Measurements from ENCODE around the gene KYAT1.

Gene KYAT1

DNA sequence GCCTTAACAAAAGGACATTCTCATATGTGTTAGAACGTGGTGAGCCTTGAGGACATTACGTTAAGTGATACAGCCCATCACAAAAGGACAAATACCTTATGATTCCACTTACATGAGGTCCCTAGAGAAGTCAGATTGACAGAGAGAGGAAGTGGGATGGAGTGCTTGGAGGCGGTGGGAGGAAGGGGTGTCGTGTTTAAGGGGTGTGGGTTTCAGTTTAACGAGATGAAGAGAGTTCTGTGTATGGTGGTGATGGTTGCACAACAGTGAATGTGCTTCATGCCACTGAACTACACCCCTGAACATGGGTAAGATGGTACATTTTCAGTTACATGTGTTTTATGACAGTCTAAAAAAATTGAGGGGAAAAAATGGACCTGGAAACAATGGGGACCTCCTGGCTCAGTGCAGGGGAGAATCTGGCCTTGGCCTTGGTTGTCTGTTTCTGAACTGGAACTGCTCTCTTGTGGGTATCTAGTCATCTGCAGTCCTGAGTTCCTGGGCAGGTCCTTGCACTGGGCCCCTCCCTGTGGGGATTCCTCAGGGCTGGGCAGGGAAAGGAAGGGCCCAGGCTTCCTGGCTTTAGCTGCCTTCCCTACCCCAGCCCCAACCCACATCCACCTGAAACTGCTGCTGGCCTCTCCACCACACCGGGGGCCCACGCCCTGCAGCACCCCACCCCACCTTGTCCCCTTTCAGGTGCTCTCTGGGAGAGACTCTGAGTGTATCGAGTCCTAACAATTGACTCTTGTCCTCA, 18.0 kb upstream of the KYAT1 start:
- H3K4me1 ChIP-seq (ENCODE audit: control insufficient read depth in 5 of 5, insufficient read depth in 5 of 5, low read length in 5 of 5), result peaks cover 0 to 42% (median 10%) of the 10 kb centered on the region in 5 donors
- H3K27ac ChIP-seq (ENCODE audit: low read depth, low read length), result no peak overlapping the region

DNA sequence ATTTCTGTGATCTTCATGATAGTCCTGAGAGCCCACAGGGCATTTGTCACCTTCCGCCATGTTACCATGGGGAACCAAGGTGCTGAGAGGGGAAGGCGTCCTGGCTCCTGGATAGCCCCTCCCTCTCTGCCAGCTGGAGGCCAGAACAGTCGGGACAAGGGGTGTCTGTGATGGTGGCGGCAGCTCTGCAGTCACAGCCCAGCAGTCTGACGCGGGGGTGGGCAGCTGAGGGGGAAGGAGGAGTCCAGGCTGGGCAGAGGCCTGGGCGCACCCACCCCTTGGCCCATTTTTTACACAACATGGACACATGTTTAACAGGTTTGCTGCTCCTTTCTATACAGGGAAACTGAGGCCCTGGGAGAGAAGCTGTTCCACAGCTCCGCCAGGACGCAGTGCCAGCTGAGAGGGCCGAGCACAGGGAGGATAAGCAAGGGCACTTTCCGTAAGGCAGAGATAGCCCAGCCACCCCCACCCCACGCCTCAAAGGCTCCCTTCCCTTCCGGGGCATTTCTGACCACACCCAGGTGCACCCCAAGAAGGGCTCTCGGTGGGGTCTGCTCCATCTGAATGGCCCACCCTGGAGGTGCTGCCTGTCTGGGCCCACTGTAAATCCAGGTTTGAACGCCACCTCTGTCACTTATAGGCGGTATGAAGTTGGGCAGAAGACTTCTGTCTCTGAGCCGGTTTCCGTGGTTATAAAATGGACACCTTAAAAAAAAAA, 17.3 kb upstream of the KYAT1 start:
- Histone ChIP-seq H3K27ac (ENCODE audit: low read depth, low read length) (no peak overlapping the region), H3K27me3 (ENCODE audit: control insufficient read depth in 5 of 5, insufficient read depth in 4 of 5, low read length in 5 of 5) (no peaks in the 10 kb centered on the region), H3K9ac (ENCODE audit: low read length in 5 of 5) (no peak overlapping the region), H3K9me3 (ENCODE audit: control insufficient read depth in 5 of 5, low read length in 5 of 5) (no peaks in the 10 kb centered on the region), H3K36me3 (ENCODE audit: control insufficient read depth in 5 of 5, insufficient read depth in 5 of 5, low read length in 5 of 5) (peaks cover 0 to 44% (median 19%) of the 10 kb centered on the region in 5 donors), H3K4me1 (ENCODE audit: control insufficient read depth in 5 of 5, insufficient read depth in 5 of 5, low read length in 5 of 5) (peaks cover 0 to 42% (median 10%) of the 10 kb centered on the region in 5 donors), H3K4me3 (ENCODE audit: low read depth in 1 of 5, low read length in 5 of 5) (no peak overlapping the region)

More for the DNA sequence above, 18.0 kb upstream of the KYAT1 start:
- Histone ChIP-seq H3K36me3 (ENCODE audit: control insufficient read depth in 5 of 5, insufficient read depth in 5 of 5, low read length in 5 of 5) (peaks cover 0 to 44% (median 19%) of the 10 kb centered on the region in 5 donors), H3K9me3 (ENCODE audit: control insufficient read depth in 5 of 5, low read length in 5 of 5) (no peaks in the 10 kb centered on the region), H3K4me3 (ENCODE audit: low read depth in 1 of 5, low read length in 5 of 5) (no peak overlapping the region), H3K9ac (ENCODE audit: low read length in 5 of 5) (no peak overlapping the region), H3K27me3 (ENCODE audit: control insufficient read depth in 5 of 5, insufficient read depth in 4 of 5, low read length in 5 of 5) (no peaks in the 10 kb centered on the region)

DNA sequence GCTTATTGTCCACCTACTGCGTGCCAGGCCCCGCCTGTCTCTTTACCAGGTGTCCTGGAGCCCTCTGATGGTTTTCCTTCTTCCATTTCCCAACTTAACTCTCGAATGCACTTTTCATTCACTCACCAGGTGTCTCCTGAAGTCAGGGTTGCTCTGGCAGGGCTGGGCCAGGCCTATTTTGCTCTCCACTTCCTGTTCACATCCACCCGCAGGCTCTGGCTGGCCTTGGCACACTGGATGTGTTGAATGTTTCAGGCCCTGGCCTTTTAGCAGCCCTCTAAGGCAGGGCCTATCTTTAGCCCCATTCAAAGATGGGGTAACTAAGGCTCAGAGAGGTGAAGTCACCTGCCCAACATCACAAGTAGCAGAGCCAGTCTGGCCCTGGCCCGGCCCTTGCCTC, 16.6 kb upstream of the KYAT1 start:
- Histone ChIP-seq H3K9me3 (ENCODE audit: control insufficient read depth in 5 of 5, low read length in 5 of 5) (no peaks in the 10 kb centered on the region), H3K27me3 (ENCODE audit: control insufficient read depth in 5 of 5, insufficient read depth in 4 of 5, low read length in 5 of 5) (no peaks in the 10 kb centered on the region), H3K9ac (ENCODE audit: low read length in 5 of 5) (no peak overlapping the region), H3K4me1 (ENCODE audit: control insufficient read depth in 5 of 5, insufficient read depth in 5 of 5, low read length in 5 of 5) (peaks cover 0 to 44% (median 11%) of the 10 kb centered on the region in 5 donors), H3K36me3 (ENCODE audit: control insufficient read depth in 5 of 5, insufficient read depth in 5 of 5, low read length in 5 of 5) (peaks cover 0 to 49% (median 20%) of the 10 kb centered on the region in 5 donors), H3K4me3 (ENCODE audit: low read depth in 1 of 5, low read length in 5 of 5) (no peak overlapping the region), H3K27ac (ENCODE audit: low read depth, low read length) (no peak overlapping the region)

DNA sequence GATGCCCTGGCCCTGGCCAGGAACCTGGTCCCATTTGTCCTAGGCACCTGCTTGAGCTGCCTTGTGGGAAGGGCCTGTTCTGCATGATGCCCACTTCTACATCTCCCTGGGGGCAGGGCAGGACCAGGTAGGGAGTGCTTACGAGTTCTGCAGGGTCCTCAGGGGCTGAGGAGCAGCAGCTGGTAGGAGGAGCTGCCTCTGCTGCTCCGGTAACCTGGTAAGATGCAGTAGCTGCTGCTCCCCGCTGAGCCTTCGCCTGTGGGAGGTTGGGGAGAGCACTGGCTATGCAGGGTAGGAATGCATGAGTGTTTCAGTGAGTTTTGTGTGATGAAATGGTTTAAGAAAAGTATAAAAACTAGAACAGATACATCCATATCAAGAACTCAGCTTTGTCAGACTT, 13.8 kb upstream of the KYAT1 start:
- no peaks in the 10 kb centered on the region for H3K9me3 ChIP-seq (ENCODE audit: control insufficient read depth in 5 of 5, low read length in 5 of 5)
- H3K27ac ChIP-seq (ENCODE audit: low read depth, low read length), result no peak overlapping the region
- peaks cover 0 to 49% (median 29%) of the 10 kb centered on the region in 5 donors for H3K36me3 ChIP-seq (ENCODE audit: control insufficient read depth in 5 of 5, insufficient read depth in 5 of 5, low read length in 5 of 5)
- no peaks in the 10 kb centered on the region for H3K27me3 ChIP-seq (ENCODE audit: control insufficient read depth in 5 of 5, insufficient read depth in 4 of 5, low read length in 5 of 5)
- H3K4me1 ChIP-seq (ENCODE audit: control insufficient read depth in 5 of 5, insufficient read depth in 5 of 5, low read length in 5 of 5), result peaks cover 6 to 51% (median 35%) of the 10 kb centered on the region in 5 donors
- no peak overlapping the region for H3K4me3 ChIP-seq (ENCODE audit: low read depth in 1 of 5, low read length in 5 of 5)
- no peak overlapping the region for H3K9ac ChIP-seq (ENCODE audit: low read length in 5 of 5)

DNA sequence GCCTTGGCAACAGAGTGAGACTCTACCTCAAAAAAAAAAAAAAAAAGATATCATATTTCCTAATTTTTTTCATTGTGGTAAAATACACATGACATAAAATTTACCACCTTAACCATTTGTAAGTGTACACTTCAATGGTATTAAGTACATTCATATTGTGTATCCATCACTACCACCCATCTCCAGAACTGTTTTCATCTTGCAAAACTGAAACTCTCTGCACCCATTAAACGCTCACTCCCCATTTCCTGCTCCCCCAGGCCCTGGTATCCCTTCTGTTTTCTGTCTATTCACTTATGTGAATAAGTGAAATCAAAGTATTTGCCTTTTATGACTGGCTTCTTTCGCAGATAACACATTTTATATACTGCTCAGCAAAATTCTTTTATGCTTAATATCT, 13.0 kb upstream of the KYAT1 start:
- Histone ChIP-seq H3K27me3 (ENCODE audit: control insufficient read depth in 5 of 5, insufficient read depth in 4 of 5, low read length in 5 of 5) (no peaks in the 10 kb centered on the region), H3K9me3 (ENCODE audit: control insufficient read depth in 5 of 5, low read length in 5 of 5) (no peaks in the 10 kb centered on the region), H3K27ac (ENCODE audit: low read depth, low read length) (no peak overlapping the region), H3K4me3 (ENCODE audit: low read depth in 1 of 5, low read length in 5 of 5) (no peak overlapping the region), H3K4me1 (ENCODE audit: control insufficient read depth in 5 of 5, insufficient read depth in 5 of 5, low read length in 5 of 5) (peaks cover 6 to 51% (median 38%) of the 10 kb centered on the region in 5 donors), H3K36me3 (ENCODE audit: control insufficient read depth in 5 of 5, insufficient read depth in 5 of 5, low read length in 5 of 5) (peaks cover 0 to 49% (median 34%) of the 10 kb centered on the region in 5 donors), H3K9ac (ENCODE audit: low read length in 5 of 5) (no peak overlapping the region)

DNA sequence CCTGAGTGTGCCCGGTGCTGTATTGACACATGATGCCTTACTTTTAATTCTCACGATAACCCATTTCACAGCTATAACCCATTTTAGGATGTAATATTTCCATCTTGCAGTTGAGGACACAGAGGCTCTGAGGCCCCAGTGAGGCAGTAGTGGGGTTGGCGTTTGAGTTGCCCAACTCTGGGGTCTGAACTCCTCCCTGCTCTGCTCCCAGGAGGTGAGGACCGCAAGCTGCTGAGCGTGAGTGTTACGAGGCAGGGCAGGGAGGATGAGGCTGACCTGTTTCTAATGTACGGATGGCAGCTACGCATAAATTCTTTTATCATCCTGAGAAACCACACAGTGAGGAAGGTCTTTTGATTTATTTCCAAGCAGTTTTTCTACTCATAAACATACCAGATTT, 11.6 kb upstream of the KYAT1 start:
- Histone ChIP-seq H3K27me3 (ENCODE audit: control insufficient read depth in 5 of 5, insufficient read depth in 4 of 5, low read length in 5 of 5) (no peaks in the 10 kb centered on the region), H3K27ac (ENCODE audit: low read depth, low read length) (peak overlapping the region; percentile 84), H3K9ac (ENCODE audit: low read length in 5 of 5) (peak overlapping the region in 4 of 5 donors; percentile 11 to 56 (median 52)), H3K9me3 (ENCODE audit: control insufficient read depth in 5 of 5, low read length in 5 of 5) (no peaks in the 10 kb centered on the region), H3K36me3 (ENCODE audit: control insufficient read depth in 5 of 5, insufficient read depth in 5 of 5, low read length in 5 of 5) (peaks cover 0 to 47% (median 25%) of the 10 kb centered on the region in 5 donors), H3K4me3 (ENCODE audit: low read depth in 1 of 5, low read length in 5 of 5) (peak overlapping the region in 1 of 5 donors; percentile 36), H3K4me1 (ENCODE audit: control insufficient read depth in 5 of 5, insufficient read depth in 5 of 5, low read length in 5 of 5) (peaks cover 12 to 46% (median 34%) of the 10 kb centered on the region in 5 donors)

DNA sequence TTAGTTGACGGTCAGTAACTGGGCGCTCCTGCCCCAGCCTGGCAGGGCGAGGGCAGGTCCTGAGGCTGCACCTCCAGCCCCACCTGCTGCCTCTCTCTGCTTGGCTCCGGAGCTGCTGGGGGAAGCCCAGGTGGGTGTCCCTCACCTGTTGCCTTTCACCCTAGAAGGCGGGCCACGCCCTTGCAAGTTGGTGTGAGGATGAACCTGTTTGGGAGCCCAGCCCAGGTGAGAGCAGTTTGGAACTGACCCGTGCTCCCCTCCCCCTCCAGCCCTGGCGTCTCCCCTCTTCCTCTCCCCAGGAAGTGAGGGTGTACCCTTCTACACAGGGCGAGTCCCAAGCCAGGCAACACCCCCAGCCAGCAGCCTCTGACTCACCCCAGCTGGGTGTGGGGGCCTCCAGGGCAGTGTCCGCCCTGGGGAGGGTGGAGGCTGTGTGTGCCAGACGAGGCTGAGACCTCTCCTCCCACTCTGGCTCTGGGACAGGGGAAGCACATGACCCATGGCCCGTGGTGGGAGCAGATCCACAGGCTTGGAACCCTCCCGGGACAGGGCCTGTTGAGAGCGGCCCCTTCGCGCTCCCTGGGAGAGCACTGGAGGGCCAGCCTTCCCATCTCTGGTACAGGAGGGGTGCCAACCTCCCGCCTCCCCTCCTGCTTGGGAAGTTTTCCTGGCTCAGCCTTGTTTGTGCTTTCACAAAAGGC, 10.6 kb upstream of the KYAT1 start:
- no peaks in the 10 kb centered on the region for H3K9me3 ChIP-seq (ENCODE audit: control insufficient read depth in 5 of 5, low read length in 5 of 5)
- peak overlapping the region; percentile 48 to 64 (median 56) for H3K9ac ChIP-seq (ENCODE audit: low read length in 5 of 5)
- no peaks in the 10 kb centered on the region for H3K27me3 ChIP-seq (ENCODE audit: control insufficient read depth in 5 of 5, insufficient read depth in 4 of 5, low read length in 5 of 5)
- H3K27ac ChIP-seq (ENCODE audit: low read depth, low read length), result peak overlapping the region; percentile 84
- peaks cover 0 to 43% (median 24%) of the 10 kb centered on the region in 5 donors for H3K36me3 ChIP-seq (ENCODE audit: control insufficient read depth in 5 of 5, insufficient read depth in 5 of 5, low read length in 5 of 5)
- peak overlapping the region in 4 of 5 donors; percentile 32 to 53 (median 41) for H3K4me3 ChIP-seq (ENCODE audit: low read depth in 1 of 5, low read length in 5 of 5)
- H3K4me1 ChIP-seq (ENCODE audit: control insufficient read depth in 5 of 5, insufficient read depth in 5 of 5, low read length in 5 of 5), result peaks cover 14 to 49% (median 38%) of the 10 kb centered on the region in 5 donors

DNA sequence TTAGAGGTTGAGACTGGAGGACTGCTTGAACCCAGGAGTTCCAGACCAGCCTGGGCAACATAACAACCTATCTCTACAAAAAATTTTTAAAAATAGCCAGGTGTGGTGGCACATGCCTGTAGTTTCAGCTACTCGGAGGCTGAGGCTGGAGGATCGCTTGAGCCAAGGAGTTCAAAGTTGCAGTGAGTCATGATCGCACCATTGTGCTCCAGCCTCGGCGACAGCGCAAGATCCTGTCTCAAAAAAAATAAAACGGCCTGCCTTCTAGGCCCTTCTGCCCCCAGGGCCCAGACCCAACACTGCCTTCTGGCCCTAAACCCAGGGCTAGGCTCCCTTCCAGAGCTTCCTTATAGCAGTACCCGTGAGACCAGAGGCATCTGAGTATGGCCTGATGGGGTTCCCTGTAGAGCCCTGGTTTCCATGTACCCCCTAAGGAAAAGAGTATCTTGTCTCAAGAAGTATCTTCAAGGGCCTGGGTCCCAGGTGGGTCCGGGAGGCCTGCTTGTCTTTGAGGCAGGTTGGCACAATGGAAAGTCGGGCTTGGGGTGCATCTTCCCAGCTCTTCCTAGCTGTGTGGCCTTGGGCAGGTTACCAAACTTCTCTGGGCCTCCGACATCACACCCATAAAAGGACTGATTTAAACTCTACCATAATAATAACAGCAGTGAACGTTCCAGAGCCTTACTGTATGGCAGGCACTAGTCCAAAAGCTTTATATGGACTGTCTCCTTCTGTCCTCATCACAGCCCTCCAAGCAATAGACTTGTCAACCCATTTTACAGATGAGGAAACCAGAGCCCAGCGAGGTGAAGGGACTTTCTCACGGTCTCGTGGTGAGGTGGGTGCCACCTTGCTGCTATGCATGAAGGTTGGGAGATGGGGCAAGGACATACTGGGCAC, 9.8 kb upstream of the KYAT1 start:
- H3K4me1 ChIP-seq (ENCODE audit: control insufficient read depth in 5 of 5, insufficient read depth in 5 of 5, low read length in 5 of 5), result peaks cover 14 to 55% (median 40%) of the 10 kb centered on the region in 5 donors
- no peaks in the 10 kb centered on the region for H3K27me3 ChIP-seq (ENCODE audit: control insufficient read depth in 5 of 5, insufficient read depth in 4 of 5, low read length in 5 of 5)
- no peaks in the 10 kb centered on the region for H3K9me3 ChIP-seq (ENCODE audit: control insufficient read depth in 5 of 5, low read length in 5 of 5)
- H3K27ac ChIP-seq (ENCODE audit: low read depth, low read length), result peak overlapping the region; percentile 84
- peak overlapping the region in 1 of 5 donors; percentile 52 for H3K9ac ChIP-seq (ENCODE audit: low read length in 5 of 5)
- peaks cover 0 to 43% (median 26%) of the 10 kb centered on the region in 5 donors for H3K36me3 ChIP-seq (ENCODE audit: control insufficient read depth in 5 of 5, insufficient read depth in 5 of 5, low read length in 5 of 5)
- peak overlapping the region in 3 of 5 donors; percentile 36 to 53 (median 46) for H3K4me3 ChIP-seq (ENCODE audit: low read depth in 1 of 5, low read length in 5 of 5)

DNA sequence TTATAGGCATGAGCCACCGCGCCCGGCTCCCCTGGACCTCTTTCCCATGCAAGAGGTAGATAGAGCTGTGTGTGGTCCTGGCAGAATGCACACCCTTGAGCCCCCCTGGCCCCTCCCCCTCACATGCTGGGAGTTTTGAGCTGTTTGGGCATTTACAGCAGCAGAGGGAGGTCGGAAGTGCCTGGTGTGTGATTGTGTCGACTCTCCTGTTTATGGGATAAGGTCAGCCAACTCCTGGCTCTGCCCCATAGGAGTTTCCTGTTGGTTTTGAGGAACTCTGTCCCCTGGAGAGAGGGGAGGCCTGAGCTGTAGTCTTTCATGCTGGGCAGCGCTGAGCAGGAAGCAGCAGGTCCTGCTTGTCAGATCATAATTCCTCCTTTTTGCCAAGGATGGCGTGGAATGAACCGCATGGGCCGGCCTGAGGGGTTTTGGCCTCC, 6.2 kb upstream of the KYAT1 start:
- H3K4me1 ChIP-seq (ENCODE audit: control insufficient read depth in 5 of 5, insufficient read depth in 5 of 5, low read length in 5 of 5), result peaks cover 29 to 84% (median 62%) of the 10 kb centered on the region in 5 donors
- H3K9ac ChIP-seq (ENCODE audit: low read length in 5 of 5), result peak overlapping the region in 2 of 5 donors; percentile 4 to 57
- no peaks in the 10 kb centered on the region for H3K9me3 ChIP-seq (ENCODE audit: control insufficient read depth in 5 of 5, low read length in 5 of 5)
- H3K27me3 ChIP-seq (ENCODE audit: control insufficient read depth in 5 of 5, insufficient read depth in 4 of 5, low read length in 5 of 5), result no peaks in the 10 kb centered on the region
- peak overlapping the region; percentile 57 for H3K27ac ChIP-seq (ENCODE audit: low read depth, low read length)
- H3K36me3 ChIP-seq (ENCODE audit: control insufficient read depth in 5 of 5, insufficient read depth in 5 of 5, low read length in 5 of 5), result peaks cover 0 to 39% (median 29%) of the 10 kb centered on the region in 5 donors
- peak overlapping the region in 2 of 5 donors; percentile 21 to 35 for H3K4me3 ChIP-seq (ENCODE audit: low read depth in 1 of 5, low read length in 5 of 5)
